Caco-2 (cell line): ENCODE data around the gene ADRA2A. TPM values are rescaled to one million over a fixed set of nuclear protein-coding genes. Genes with fewer than 3 reads are reported as not detected.
A peak's percentile ranks its signal among the peaks of the same experiment; 100 is the strongest.

ENCODE experiments used
- BruUV-seq: library from RNA; stranded (reverse); fragments of 400-500 nt; replicated peaks from 2 replicates; lab custom pipeline; 2021; lab: Mats Ljungman, UMichigan
- CTCF ChIA-PET: fragments of 300-600 bp; sonication (Branson Sonifier 250); formaldehyde crosslinking; loops from one replicate; lab custom pipeline; 2022; ENCODE audit warnings: antibody characterized with exemption; lab: Charles Lee
- POLR2A ChIA-PET: fragments of 300-600 bp; sonication (Branson Sonifier 250); formaldehyde crosslinking; loops from one replicate; lab custom pipeline; 2022; ENCODE audit warnings: antibody characterized with exemption; lab: Charles Lee
- DNase-seq, 2 experiments: peaks; one replicate each; pipeline versions ENCODE4 v3.0.0 to v3.0.0-alpha.2; 2020 to 2022
- H3K27me3 ChIP-seq: replicated peaks from 2 replicates; pipeline ENCODE4 v1.6.0; 2011; ENCODE audit warnings: low read length; ENCODE audit not compliant: control insufficient read depth, insufficient read depth
- H3K36me3 ChIP-seq: 2 replicates; pipeline ENCODE4 v1.5.1; 2011; ENCODE audit warnings: low read length; ENCODE audit not compliant: control insufficient read depth, insufficient read depth
- H3K4me1 ChIP-seq: fragments of 250-450 bp; sonication (Bioruptor Pico); 2 replicates; pipeline ENCODE4 v1.5.1; 2020; ENCODE audit warnings: mild to moderate bottlenecking
- H3K4me3 ChIP-seq: 2 replicates; pipeline ENCODE4 v1.5.1; 2011; ENCODE audit warnings: low read depth, mild to moderate bottlenecking, control low read depth, low read length
- H3K9me3 ChIP-seq: fragments of 250-450 bp; sonication (Bioruptor Pico); 2 replicates; pipeline ENCODE4 v1.5.1; 2020; ENCODE audit warnings: mild to moderate bottlenecking, moderate library complexity
- H3K27ac Mint-ChIP-seq: one replicate; pipeline ENCODE4 v1.8.0; 2022; ENCODE audit warnings: mixed read lengths; ENCODE audit not compliant: unreplicated experiment
- H3K27me3 Mint-ChIP-seq: one replicate; pipeline ENCODE4 v1.8.0; 2022; ENCODE audit warnings: mixed read lengths; ENCODE audit not compliant: insufficient read depth, unreplicated experiment
- H3K36me3 Mint-ChIP-seq: one replicate; pipeline ENCODE4 v1.8.0; 2022; ENCODE audit warnings: mild to moderate bottlenecking, mixed read lengths; ENCODE audit not compliant: insufficient read depth, unreplicated experiment
- H3K4me1 Mint-ChIP-seq: one replicate; pipeline ENCODE4 v1.8.0; 2022; ENCODE audit warnings: low read depth, mixed read lengths; ENCODE audit not compliant: unreplicated experiment
- H3K4me3 Mint-ChIP-seq: one replicate; pipeline ENCODE4 v1.8.0; 2022; ENCODE audit warnings: mild to moderate bottlenecking, moderate library complexity, mixed read lengths; ENCODE audit not compliant: unreplicated experiment
- H3K9me3 Mint-ChIP-seq: one replicate; pipeline ENCODE4 v1.8.0; 2022; ENCODE audit warnings: mixed read lengths; ENCODE audit not compliant: unreplicated experiment
- intact Hi-C: fragments of 100-400 bp; cut with micrococcal nuclease; formaldehyde crosslinking; loops from one replicate; pipeline ENCODE4 v1.10.0; 2022; ENCODE audit not compliant: unreplicated experiment
- total RNA-seq: library from RNA; stranded (reverse); gene quantifications from 2 replicates; pipeline ENCODE4 v1.2.3, GENCODE V29; 2022
- TF ChIP-seq, protein P1 (sequence below), 2 experiments: fragments of 200-600 bp in 1 of 2; IDR thresholded peaks; 1 replicate in 1 of 2; 2 replicates in 1 of 2; pipeline versions ENCODE4 v1.5.1 to v1.8.0; 2011 to 2022; ENCODE audit warnings: antibody characterized with exemption in 1 of 2, control low read depth in 1 of 2, inconsistent platforms in 1 of 2, low read depth in 1 of 2, low read length in 1 of 2, mild to moderate bottlenecking in 1 of 2, moderate library complexity in 1 of 2; ENCODE audit not compliant: insufficient read depth in 1 of 2, severe bottlenecking in 1 of 2, unreplicated experiment in 1 of 2

ADRA2A gene
- total RNA-seq, 1 experiment from 2014 or later = 0.70 TPM

DNA sequence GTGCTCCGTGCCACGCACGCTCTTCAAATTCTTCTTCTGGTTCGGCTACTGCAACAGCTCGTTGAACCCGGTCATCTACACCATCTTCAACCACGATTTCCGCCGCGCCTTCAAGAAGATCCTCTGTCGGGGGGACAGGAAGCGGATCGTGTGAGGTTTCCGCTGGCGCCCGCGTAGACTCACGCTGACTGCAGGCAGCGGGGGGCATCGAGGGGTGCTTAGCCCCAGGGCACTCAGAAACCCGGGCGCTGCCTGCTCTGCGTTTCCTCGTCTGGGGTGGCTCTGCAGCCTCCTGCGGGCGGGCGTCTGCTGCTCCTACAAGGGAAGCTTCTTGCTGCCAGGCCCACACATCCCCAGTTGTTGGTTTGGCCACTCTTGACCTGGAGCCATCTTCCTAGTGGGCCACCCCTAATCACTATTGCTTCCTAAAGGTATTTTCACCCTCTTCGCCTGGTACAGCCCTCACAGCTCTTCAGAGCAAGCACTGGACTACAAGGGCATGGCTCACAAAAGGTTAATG lies 2.5 kb downstream of the ADRA2A start:
- Histone ChIP-seq H3K4me3 (no peak overlapping the region), H3K27me3 (no peaks in the 10 kb centered on the region), H3K9me3 (no peaks in the 10 kb centered on the region), H3K36me3 (no peaks in the 10 kb centered on the region), H3K4me1 (peaks cover 3% of the 10 kb centered on the region; the same call in 1 of the 2 replicates)
- intact Hi-C loops = loop anchor here (10.0 kb wide), 2 partner anchors 126 to 1236 kb away; no protein-coding TSS in a partner anchor
- BruUV-seq = no TSS peak
- Mint-ChIP-seq H3K27ac (no peak overlapping the region), H3K27me3 (peaks cover 32% of the 10 kb centered on the region), H3K36me3 (no peaks in the 10 kb centered on the region), H3K4me1 (peaks cover 8% of the 10 kb centered on the region), H3K9me3 (no peaks in the 10 kb centered on the region), H3K4me3 (peak overlapping the region; percentile 7)
- POLR2A ChIA-PET = no interaction called here
- CTCF ChIA-PET = no interaction called here
- TF ChIP-seq, protein P1, sequence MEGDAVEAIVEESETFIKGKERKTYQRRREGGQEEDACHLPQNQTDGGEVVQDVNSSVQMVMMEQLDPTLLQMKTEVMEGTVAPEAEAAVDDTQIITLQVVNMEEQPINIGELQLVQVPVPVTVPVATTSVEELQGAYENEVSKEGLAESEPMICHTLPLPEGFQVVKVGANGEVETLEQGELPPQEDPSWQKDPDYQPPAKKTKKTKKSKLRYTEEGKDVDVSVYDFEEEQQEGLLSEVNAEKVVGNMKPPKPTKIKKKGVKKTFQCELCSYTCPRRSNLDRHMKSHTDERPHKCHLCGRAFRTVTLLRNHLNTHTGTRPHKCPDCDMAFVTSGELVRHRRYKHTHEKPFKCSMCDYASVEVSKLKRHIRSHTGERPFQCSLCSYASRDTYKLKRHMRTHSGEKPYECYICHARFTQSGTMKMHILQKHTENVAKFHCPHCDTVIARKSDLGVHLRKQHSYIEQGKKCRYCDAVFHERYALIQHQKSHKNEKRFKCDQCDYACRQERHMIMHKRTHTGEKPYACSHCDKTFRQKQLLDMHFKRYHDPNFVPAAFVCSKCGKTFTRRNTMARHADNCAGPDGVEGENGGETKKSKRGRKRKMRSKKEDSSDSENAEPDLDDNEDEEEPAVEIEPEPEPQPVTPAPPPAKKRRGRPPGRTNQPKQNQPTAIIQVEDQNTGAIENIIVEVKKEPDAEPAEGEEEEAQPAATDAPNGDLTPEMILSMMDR (IDR thresholded peaks at IDR 0.05; ENCODE audit: insufficient read depth in 1 of 2, low read depth in 1 of 2, low read length in 1 of 2, severe bottlenecking in 1 of 2, unreplicated experiment in 1 of 2) = no peak
- no peak for DNase-seq

DNA sequence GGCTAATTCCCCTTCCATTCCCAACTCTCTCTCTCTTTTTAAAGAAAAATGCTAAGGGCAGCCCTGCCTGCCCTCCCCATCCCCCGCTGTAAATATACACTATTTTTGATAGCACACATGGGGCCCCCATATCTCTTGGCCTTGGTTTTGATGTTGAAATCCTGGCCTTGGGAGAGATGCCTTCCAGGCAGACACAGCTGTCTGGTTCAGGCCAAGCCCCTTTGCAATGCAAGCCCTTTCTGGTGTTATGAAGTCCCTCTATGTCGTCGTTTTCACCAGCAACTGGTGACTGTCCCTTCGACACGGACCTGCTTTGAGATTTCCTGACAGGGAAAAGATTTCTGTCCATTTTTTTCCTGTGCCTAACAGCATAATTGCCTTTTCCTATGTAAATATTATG lies 3.0 kb downstream of the ADRA2A start:
- POLR2A ChIA-PET = no interaction called here
- no peak overlapping the region for H3K4me3 Mint-ChIP-seq
- H3K27me3 Mint-ChIP-seq = peaks cover 29% of the 10 kb centered on the region
- H3K4me1 Mint-ChIP-seq = peaks cover 7% of the 10 kb centered on the region
- DNase-seq = no peak
- H3K27ac Mint-ChIP-seq = no peak overlapping the region
- Histone ChIP-seq H3K4me1 (peaks cover 3% of the 10 kb centered on the region; the same call in 1 of the 2 replicates), H3K36me3 (no peaks in the 10 kb centered on the region), H3K9me3 (no peaks in the 10 kb centered on the region), H3K27me3 (no peaks in the 10 kb centered on the region), H3K4me3 (no peak overlapping the region)
- H3K9me3 Mint-ChIP-seq = no peaks in the 10 kb centered on the region
- CTCF ChIA-PET = no interaction called here
- H3K36me3 Mint-ChIP-seq = no peaks in the 10 kb centered on the region
- TF ChIP-seq, protein P1 (IDR thresholded peaks at IDR 0.05; ENCODE audit: insufficient read depth in 1 of 2, low read depth in 1 of 2, low read length in 1 of 2, severe bottlenecking in 1 of 2, unreplicated experiment in 1 of 2) = no peak
- intact Hi-C loops = loop anchor here (10.0 kb wide), 2 partner anchors 125 to 1235 kb away; no protein-coding TSS in a partner anchor
- BruUV-seq = no TSS peak

DNA sequence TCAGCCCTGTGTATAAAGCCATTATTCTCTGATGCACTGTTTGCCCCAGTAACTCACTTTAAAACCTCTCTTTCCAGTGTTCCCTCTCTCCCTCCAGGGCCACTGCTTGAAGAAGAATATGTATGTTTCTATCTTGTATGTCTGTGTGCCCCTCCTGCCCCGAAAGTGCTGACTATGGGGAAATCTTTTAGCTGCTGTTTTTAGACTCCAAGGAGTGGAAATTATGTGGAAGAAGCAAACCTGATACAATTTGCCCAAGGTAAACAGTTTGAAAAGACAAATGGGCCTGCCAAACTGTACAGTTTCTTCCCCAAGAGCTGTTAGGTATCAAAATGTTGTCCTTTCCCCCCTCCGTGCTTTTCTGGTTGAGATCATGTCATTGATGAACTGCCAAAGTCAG lies 3.4 kb downstream of the ADRA2A start:
- CTCF ChIA-PET = no interaction called here
- Mint-ChIP-seq H3K9me3 (no peaks in the 10 kb centered on the region), H3K4me3 (no peak overlapping the region), H3K36me3 (no peaks in the 10 kb centered on the region), H3K27me3 (peaks cover 25% of the 10 kb centered on the region), H3K27ac (no peak overlapping the region), H3K4me1 (peaks cover 3% of the 10 kb centered on the region)
- Histone ChIP-seq H3K4me3 (no peak overlapping the region), H3K27me3 (no peaks in the 10 kb centered on the region), H3K36me3 (no peaks in the 10 kb centered on the region), H3K9me3 (no peaks in the 10 kb centered on the region), H3K4me1 (peaks cover 3% of the 10 kb centered on the region; the same call in 1 of the 2 replicates)
- POLR2A ChIA-PET = no interaction called here
- intact Hi-C loops = no loop called here
- no peak for DNase-seq
- TF ChIP-seq, protein P1 (IDR thresholded peaks at IDR 0.05; ENCODE audit: insufficient read depth in 1 of 2, low read depth in 1 of 2, low read length in 1 of 2, severe bottlenecking in 1 of 2, unreplicated experiment in 1 of 2) = no peak
- no TSS peak for BruUV-seq
